Cardiac muscle cell (in vitro differentiated cells and primary cell): Measurements from ENCODE around the gene RNF217. TPM values are rescaled to one million over a fixed set of nuclear protein-coding genes. Genes with fewer than 3 reads are reported as not detected.

Source experiments
- DNase-seq, 2 donors: peaks; one replicate each; pipeline versions ENCODE4 v3.0.0 to v3.0.0-alpha.2; 2010 to 2017; ENCODE audit warnings: low read depth in 1 of 2, low spot score in 1 of 2
- H3K27ac ChIP-seq: fragments of 200-600 bp; sonication (generic); 2 replicates; pipeline ENCODE4 v1.5.1; 2016
- H3K27me3 ChIP-seq: fragments of 200-600 bp; sonication (generic); 2 replicates; pipeline ENCODE4 v1.6.0; 2016; ENCODE audit warnings: control low read depth
- H3K36me3 ChIP-seq: fragments of 200-600 bp; sonication (generic); 2 replicates; pipeline ENCODE4 v1.5.1; 2016; ENCODE audit warnings: control low read depth
- H3K4me1 ChIP-seq: fragments of 200-600 bp; sonication (generic); 2 replicates; pipeline ENCODE4 v1.8.1; 2017; ENCODE audit warnings: low read depth, mild to moderate bottlenecking, mixed run types
- H3K4me3 ChIP-seq: fragments of 200-600 bp; sonication (generic); 2 replicates; pipeline ENCODE4 v1.5.1; 2016; ENCODE audit warnings: mild to moderate bottlenecking
- H3K9me3 ChIP-seq: fragments of 200-600 bp; sonication (generic); 2 replicates; pipeline ENCODE4 v1.5.1; 2017; ENCODE audit warnings: low read depth, mild to moderate bottlenecking, control low read depth
- polyA plus RNA-seq: library from polyadenylated mRNA; unstranded; fragments of >200 nt; fragmentation: Nextera tagmentation; extraction: Ambion mirVana; gene quantifications from 2 replicates; pipeline ENCODE4 v1.2.1, GENCODE V29; 2016
- total RNA-seq: library from RNA; depleted of rRNA; stranded (reverse); fragments of >200 nt; gene quantifications from 2 replicates; pipeline ENCODE4 v1.2.3, GENCODE V29; 2016
- TF ChIP-seq, protein P1 (sequence below): IDR thresholded peaks from 2 replicates; pipeline ENCODE4 v1.5.1; 2012; ENCODE audit warnings: low read depth, mild to moderate bottlenecking, low read length

RNF217 gene
- total and polyA plus RNA-seq, 2 experiments from 2014 or later, result 9.4 to 27.1 TPM

DNA sequence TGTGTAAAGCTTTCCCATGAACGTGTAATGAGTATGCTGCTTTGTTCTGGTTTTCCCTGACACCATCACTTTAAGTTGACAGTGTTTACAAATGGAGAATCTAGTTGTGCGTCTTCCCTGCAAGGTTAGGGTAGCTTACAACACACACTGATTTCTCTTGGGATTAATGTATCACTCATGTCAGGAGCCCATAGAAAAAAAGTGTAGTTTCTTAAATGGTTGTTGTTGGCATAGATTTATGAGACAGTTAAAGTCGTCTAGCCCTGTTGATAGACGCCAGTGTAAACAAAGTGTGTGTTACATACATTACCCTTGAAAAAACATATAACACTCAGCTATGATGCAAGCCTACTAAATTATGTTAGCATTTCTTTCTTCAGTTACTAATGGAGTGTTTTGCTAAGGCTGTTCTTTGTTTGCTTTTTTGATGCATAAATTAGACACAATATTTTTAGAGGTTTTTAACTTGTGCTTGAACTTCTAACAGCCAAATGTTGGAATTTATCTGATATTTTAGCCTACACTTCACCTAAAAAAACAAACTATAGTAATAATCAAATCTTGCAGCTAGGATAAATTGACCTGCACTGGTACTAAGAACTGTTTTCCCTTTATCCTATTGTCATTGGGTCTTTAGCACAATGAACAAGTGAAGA is 88.6 kb downstream of the RNF217 start:
- no peak overlapping the region for H3K4me3 ChIP-seq
- no peaks in the 10 kb centered on the region for H3K4me1 ChIP-seq
- TF ChIP-seq, protein P1, sequence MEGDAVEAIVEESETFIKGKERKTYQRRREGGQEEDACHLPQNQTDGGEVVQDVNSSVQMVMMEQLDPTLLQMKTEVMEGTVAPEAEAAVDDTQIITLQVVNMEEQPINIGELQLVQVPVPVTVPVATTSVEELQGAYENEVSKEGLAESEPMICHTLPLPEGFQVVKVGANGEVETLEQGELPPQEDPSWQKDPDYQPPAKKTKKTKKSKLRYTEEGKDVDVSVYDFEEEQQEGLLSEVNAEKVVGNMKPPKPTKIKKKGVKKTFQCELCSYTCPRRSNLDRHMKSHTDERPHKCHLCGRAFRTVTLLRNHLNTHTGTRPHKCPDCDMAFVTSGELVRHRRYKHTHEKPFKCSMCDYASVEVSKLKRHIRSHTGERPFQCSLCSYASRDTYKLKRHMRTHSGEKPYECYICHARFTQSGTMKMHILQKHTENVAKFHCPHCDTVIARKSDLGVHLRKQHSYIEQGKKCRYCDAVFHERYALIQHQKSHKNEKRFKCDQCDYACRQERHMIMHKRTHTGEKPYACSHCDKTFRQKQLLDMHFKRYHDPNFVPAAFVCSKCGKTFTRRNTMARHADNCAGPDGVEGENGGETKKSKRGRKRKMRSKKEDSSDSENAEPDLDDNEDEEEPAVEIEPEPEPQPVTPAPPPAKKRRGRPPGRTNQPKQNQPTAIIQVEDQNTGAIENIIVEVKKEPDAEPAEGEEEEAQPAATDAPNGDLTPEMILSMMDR, result no peak
- H3K27ac ChIP-seq, result no peak overlapping the region
- no peaks in the 10 kb centered on the region for H3K27me3 ChIP-seq
- no peaks in the 10 kb centered on the region for H3K36me3 ChIP-seq
- DNase-seq, result no peak
- H3K9me3 ChIP-seq, result no peaks in the 10 kb centered on the region

DNA sequence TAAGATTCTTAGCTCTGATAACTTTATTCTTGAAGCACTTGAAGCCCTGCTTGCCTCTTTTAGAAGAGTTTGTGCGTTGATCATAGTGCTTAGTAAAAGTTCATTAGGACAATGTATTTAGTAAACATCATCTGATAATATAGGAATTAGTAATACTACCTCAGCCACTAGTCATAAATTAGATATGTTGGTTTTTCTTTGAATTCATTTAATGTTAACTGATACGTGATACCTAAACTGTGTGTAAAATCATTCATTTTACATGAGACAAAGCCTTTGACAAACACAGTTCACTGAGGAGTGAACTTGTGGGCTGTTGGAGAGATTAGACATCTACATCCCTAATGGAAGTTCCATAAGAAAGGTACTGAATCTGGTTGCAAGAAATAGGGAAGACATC is 91.6 kb downstream of the RNF217 start:
- H3K4me3 ChIP-seq, result no peak overlapping the region
- H3K27ac ChIP-seq, result no peak overlapping the region
- H3K27me3 ChIP-seq, result no peaks in the 10 kb centered on the region
- DNase-seq, result no peak
- TF ChIP-seq, protein P1, result no peak
- H3K36me3 ChIP-seq, result no peaks in the 10 kb centered on the region
- H3K9me3 ChIP-seq, result no peaks in the 10 kb centered on the region
- H3K4me1 ChIP-seq, result no peaks in the 10 kb centered on the region

DNA sequence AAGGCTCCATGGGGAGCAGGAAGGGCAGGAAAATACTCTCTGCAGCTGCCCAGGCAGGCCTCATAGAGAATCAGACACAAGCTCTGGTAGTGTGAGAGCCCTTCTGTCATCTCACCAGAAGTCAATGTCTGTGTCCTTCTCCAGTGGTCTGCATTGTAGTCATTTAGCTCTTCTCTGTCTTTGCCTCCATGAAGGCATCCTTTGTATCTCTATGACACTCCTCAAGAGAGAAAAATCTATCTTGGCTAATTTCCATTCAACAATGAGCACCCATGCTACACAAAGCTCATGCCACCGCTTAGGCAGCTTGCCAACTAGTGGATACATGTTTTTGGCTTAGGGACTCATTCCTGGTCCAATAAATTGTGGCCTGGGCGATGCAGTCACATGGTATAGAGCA is 92.1 kb downstream of the RNF217 start:
- Histone ChIP-seq H3K36me3 (no peaks in the 10 kb centered on the region), H3K27ac (no peak overlapping the region)
- TF ChIP-seq, protein P1, result no peak

DNA sequence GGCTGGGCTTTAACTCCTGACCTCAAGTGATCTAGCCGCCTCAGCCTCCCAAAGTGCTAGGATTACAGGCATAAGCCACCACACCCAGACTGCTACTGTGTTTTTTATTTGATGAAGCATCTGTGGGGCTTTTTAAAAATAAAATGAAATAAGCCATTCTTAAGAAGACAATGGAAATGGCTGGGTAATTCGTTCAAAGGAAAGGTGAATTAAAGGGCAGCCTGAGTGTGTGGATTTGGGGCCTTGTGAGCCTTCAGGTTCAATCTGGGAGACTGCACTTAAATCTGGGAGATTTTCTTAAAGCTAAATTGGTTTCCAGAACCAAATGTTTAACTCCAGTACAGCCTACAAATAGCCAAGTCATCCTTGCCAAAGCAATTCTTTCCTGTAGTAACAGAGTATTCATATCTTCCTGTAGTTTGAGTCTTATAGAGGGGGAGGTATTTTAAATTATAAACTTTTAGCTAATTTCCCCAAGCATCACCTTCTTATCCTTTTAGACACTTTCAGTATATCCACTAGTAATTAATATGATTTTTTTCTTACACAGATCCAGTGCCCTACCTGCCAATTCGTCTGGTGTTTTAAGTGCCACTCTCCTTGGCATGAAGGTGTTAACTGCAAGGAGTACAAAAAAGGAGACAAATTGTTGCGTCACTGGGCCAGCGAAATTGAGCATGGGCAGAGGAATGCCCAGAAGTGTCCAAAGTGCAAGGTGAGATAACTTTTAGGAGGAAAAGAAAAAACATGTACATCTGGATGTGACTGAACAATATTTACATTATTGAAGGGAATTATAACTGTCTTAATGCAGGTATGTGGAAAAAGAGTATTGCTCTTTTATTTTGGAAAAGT is 95.4 kb downstream of the RNF217 start:
- H3K4me3 ChIP-seq, result no peak overlapping the region
- H3K4me1 ChIP-seq, result no peaks in the 10 kb centered on the region
- H3K27ac ChIP-seq, result no peak overlapping the region
- no peaks in the 10 kb centered on the region for H3K36me3 ChIP-seq
- TF ChIP-seq, protein P1, result no peak
- no peak for DNase-seq
- H3K27me3 ChIP-seq, result no peaks in the 10 kb centered on the region
- H3K9me3 ChIP-seq, result no peaks in the 10 kb centered on the region

More for the DNA sequence above, 92.1 kb downstream of the RNF217 start:
- H3K27me3 ChIP-seq, result no peaks in the 10 kb centered on the region
- no peaks in the 10 kb centered on the region for H3K4me1 ChIP-seq
- no peak for DNase-seq
- no peaks in the 10 kb centered on the region for H3K9me3 ChIP-seq
- H3K4me3 ChIP-seq, result no peak overlapping the region

DNA sequence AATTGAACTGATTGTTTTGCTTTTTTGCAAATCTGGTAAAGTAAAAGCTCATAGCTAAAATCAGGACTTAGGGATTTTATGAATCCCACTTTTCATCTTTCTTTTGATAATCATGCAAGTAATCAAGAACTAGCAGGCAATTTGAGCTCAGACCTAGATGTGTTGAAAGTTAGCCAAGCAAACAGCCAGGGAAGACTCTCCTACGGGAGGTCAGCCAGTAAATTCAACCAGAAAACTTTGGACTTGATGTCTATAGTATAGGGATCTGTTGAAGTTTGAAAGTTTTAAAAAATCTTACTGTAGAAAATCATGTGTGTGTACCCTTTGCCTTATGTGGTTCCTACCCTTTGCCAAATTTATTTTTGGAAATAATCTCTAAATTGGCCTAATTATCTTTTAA is 96.3 kb downstream of the RNF217 start:
- H3K27me3 ChIP-seq, result no peaks in the 10 kb centered on the region
- no peaks in the 10 kb centered on the region for H3K9me3 ChIP-seq
- TF ChIP-seq, protein P1, result no peak
- H3K4me1 ChIP-seq, result no peaks in the 10 kb centered on the region
- DNase-seq, result no peak
- no peaks in the 10 kb centered on the region for H3K36me3 ChIP-seq
- no peak overlapping the region for H3K27ac ChIP-seq
- H3K4me3 ChIP-seq, result no peak overlapping the region
